HG03060 (cell line): ENCODE measurements around the gene PDE2A.

Source experiments
- ATAC-seq: cut with Tn5 transposase; IDR thresholded peaks from one replicate; pipeline ENCODE4 v1.9.1; 2021; ENCODE audit warnings: low read depth, moderate number of reproducible peaks; ENCODE audit not compliant: unreplicated experiment

PDE2A gene

GRCh38 chr11:72665911-72666472 is 8.2 kb downstream of the PDE2A start:
- ATAC-seq: no peak

GRCh38 chr11:72662036-72662435 is 12.2 kb downstream of the PDE2A start:
- no peak for ATAC-seq

GRCh38 chr11:72661486-72661885 is 12.7 kb downstream of the PDE2A start:
- ATAC-seq: no peak

- no peak for ATAC-seq
These were observed 15.1 kb downstream of the PDE2A start for GRCh38 chr11:72658989-72659640.

- no peak for ATAC-seq
These were observed 16.7 kb downstream of the PDE2A start for GRCh38 chr11:72657411-72658100.

- no peak for ATAC-seq
These were observed 18.2 kb downstream of the PDE2A start for GRCh38 chr11:72655896-72656464.

GRCh38 chr11:72655014-72655413 is 19.2 kb downstream of the PDE2A start:
- no peak for ATAC-seq

- ATAC-seq: no peak
These were observed 20.6 kb downstream of the PDE2A start for GRCh38 chr11:72653649-72654048.

- ATAC-seq: no peak
These were observed 21.2 kb downstream of the PDE2A start for GRCh38 chr11:72652873-72653630.

GRCh38 chr11:72652133-72652532 is 22.1 kb downstream of the PDE2A start:
- no peak for ATAC-seq

- ATAC-seq: no peak
These were observed 24.8 kb downstream of the PDE2A start for GRCh38 chr11:72649215-72649976.

- no peak for ATAC-seq
These were observed 25.7 kb downstream of the PDE2A start for GRCh38 chr11:72648384-72649136.

GRCh38 chr11:72647882-72648281 is 26.3 kb downstream of the PDE2A start:
- ATAC-seq: no peak

- ATAC-seq: no peak
These were observed 27.8 kb downstream of the PDE2A start for GRCh38 chr11:72646472-72646871.

- no peak for ATAC-seq
These were observed 28.2 kb downstream of the PDE2A start for GRCh38 chr11:72646024-72646423.

GRCh38 chr11:72643547-72643946 is 30.7 kb downstream of the PDE2A start:
- no peak for ATAC-seq

GRCh38 chr11:72642884-72643522 is 31.2 kb downstream of the PDE2A start:
- ATAC-seq: no peak

GRCh38 chr11:72642043-72642883 is 32.0 kb downstream of the PDE2A start:
- ATAC-seq: no peak
